Measurements from ENCODE around the gene MIOS.

MIOS gene

GRCh38 chr7:7566651-7567611 lies at the start of gene MIOS:
MIOS (plus strand) TSS chr7:7566884; CDS start chr7:7572476, 5,592 bp downstream.
- peaks cover 15% of the 10 kb centered on the region for H4K20me1 ChIP-seq (ENCODE audit: insufficient read depth, low read length, poor library complexity, severe bottlenecking)
- H3K4me1 ChIP-seq (ENCODE audit: insufficient read depth, low read length, poor library complexity, severe bottlenecking): peaks cover 52% of the 10 kb centered on the region
- no peaks in the 10 kb centered on the region for H3K36me3 ChIP-seq (ENCODE audit: insufficient read depth, low read length)
- H3K9me3 ChIP-seq (ENCODE audit: insufficient read depth, low read depth, low read length): no peaks in the 10 kb centered on the region
- peak within 1 kb of the TSS; percentile 91 for H3K4me2 ChIP-seq (ENCODE audit: low read depth, low read length, poor library complexity, severe bottlenecking)
- peak within 1 kb of the TSS; percentile 92 for H3K9ac ChIP-seq (ENCODE audit: low read depth, low read length, poor library complexity, severe bottlenecking)
- peaks cover 48% of the 10 kb centered on the region for H3K79me2 ChIP-seq (ENCODE audit: insufficient read depth, low read length)
- no peaks in the 10 kb centered on the region for H3K9me2 ChIP-seq (replicated peaks; ENCODE audit: low read depth, low read length)
- H3K27me3 ChIP-seq (ENCODE audit: insufficient read depth, low read length, poor library complexity, severe bottlenecking): no peaks in the 10 kb centered on the region
- no peak for TF ChIP-seq EZH2phosphoT487 (IDR thresholded peaks at IDR 0.05; ENCODE audit: borderline replicate concordance)
- no peak for TF ChIP-seq CTCF (conservative IDR thresholded peaks at IDR 0.05; ENCODE audit: low read length)
- no peaks in the 10 kb centered on the region; the same call in 1 of the 2 replicates for H3F3A ChIP-seq (ENCODE audit: low read depth)
- H2AFZ ChIP-seq (ENCODE audit: low read length): peak within 1 kb of the TSS; percentile 64
- H3K4me3 ChIP-seq (ENCODE audit: low read length, poor library complexity, severe bottlenecking): peak within 1 kb of the TSS; percentile 99

- H3K4me3 ChIP-seq (ENCODE audit: low read length, poor library complexity, severe bottlenecking): no peak overlapping the region
- peaks cover 10% of the 10 kb centered on the region for H3K4me1 ChIP-seq (ENCODE audit: insufficient read depth, low read length, poor library complexity, severe bottlenecking)
- no peaks in the 10 kb centered on the region for H3K9me2 ChIP-seq (replicated peaks; ENCODE audit: low read depth, low read length)
- H3K79me2 ChIP-seq (ENCODE audit: insufficient read depth, low read length): no peaks in the 10 kb centered on the region
- H4K20me1 ChIP-seq (ENCODE audit: insufficient read depth, low read length, poor library complexity, severe bottlenecking): no peaks in the 10 kb centered on the region
- H3K4me2 ChIP-seq (ENCODE audit: low read depth, low read length, poor library complexity, severe bottlenecking): no peak overlapping the region
- TF ChIP-seq CTCF (conservative IDR thresholded peaks at IDR 0.05; ENCODE audit: low read length) (no peak), EZH2phosphoT487 (IDR thresholded peaks at IDR 0.05; ENCODE audit: borderline replicate concordance) (no peak)
- H2AFZ ChIP-seq (ENCODE audit: low read length): no peak overlapping the region
- H3K36me3 ChIP-seq (ENCODE audit: insufficient read depth, low read length): no peaks in the 10 kb centered on the region
- H3K9me3 ChIP-seq (ENCODE audit: insufficient read depth, low read depth, low read length): no peaks in the 10 kb centered on the region
- no peaks in the 10 kb centered on the region for H3F3A ChIP-seq (ENCODE audit: low read depth)
- H3K9ac ChIP-seq (ENCODE audit: low read depth, low read length, poor library complexity, severe bottlenecking): no peak overlapping the region
- H3K27me3 ChIP-seq (ENCODE audit: insufficient read depth, low read length, poor library complexity, severe bottlenecking): no peaks in the 10 kb centered on the region
Measured at GRCh38 chr7:7517754-7518153, 48.9 kb upstream of the MIOS start.

GRCh38 chr7:7519056-7519455 lies 47.6 kb upstream of the MIOS start:
- no peak overlapping the region for H3K4me3 ChIP-seq (ENCODE audit: low read length, poor library complexity, severe bottlenecking)
- H3K36me3 ChIP-seq (ENCODE audit: insufficient read depth, low read length): no peaks in the 10 kb centered on the region
- peaks cover 10% of the 10 kb centered on the region for H3K4me1 ChIP-seq (ENCODE audit: insufficient read depth, low read length, poor library complexity, severe bottlenecking)
- no peaks in the 10 kb centered on the region for H4K20me1 ChIP-seq (ENCODE audit: insufficient read depth, low read length, poor library complexity, severe bottlenecking)
- H3F3A ChIP-seq (ENCODE audit: low read depth): no peaks in the 10 kb centered on the region
- no peaks in the 10 kb centered on the region for H3K27me3 ChIP-seq (ENCODE audit: insufficient read depth, low read length, poor library complexity, severe bottlenecking)
- no peak overlapping the region for H3K4me2 ChIP-seq (ENCODE audit: low read depth, low read length, poor library complexity, severe bottlenecking)
- H3K9me2 ChIP-seq (replicated peaks; ENCODE audit: low read depth, low read length): no peaks in the 10 kb centered on the region
- TF ChIP-seq EZH2phosphoT487 (IDR thresholded peaks at IDR 0.05; ENCODE audit: borderline replicate concordance): no peak
- no peak for TF ChIP-seq CTCF (conservative IDR thresholded peaks at IDR 0.05; ENCODE audit: low read length)
- H3K9me3 ChIP-seq (ENCODE audit: insufficient read depth, low read depth, low read length): no peaks in the 10 kb centered on the region
- H2AFZ ChIP-seq (ENCODE audit: low read length): peak overlapping the region; percentile 62; the same call in 1 of the 2 replicates
- H3K9ac ChIP-seq (ENCODE audit: low read depth, low read length, poor library complexity, severe bottlenecking): no peak overlapping the region
- no peaks in the 10 kb centered on the region for H3K79me2 ChIP-seq (ENCODE audit: insufficient read depth, low read length)
